ENCODE data around the gene JOSD1.

Gene JOSD1

GRCh38 chr22:38733724-38734381 lies 33.1 kb upstream of the JOSD1 start:
- no peak for DNase-seq (ENCODE audit: low read depth in 3 of 3, low spot score in 1 of 3)

GRCh38 chr22:38733329-38733723 lies 32.6 kb upstream of the JOSD1 start:
- no peak for DNase-seq (ENCODE audit: low read depth in 3 of 3, low spot score in 1 of 3)

- no peak for DNase-seq (ENCODE audit: low read depth in 3 of 3, low spot score in 1 of 3)
Measured at GRCh38 chr22:38732251-38732815, 31.6 kb upstream of the JOSD1 start.

GRCh38 chr22:38731703-38732161 lies 31.0 kb upstream of the JOSD1 start:
- no peak for DNase-seq (ENCODE audit: low read depth in 3 of 3, low spot score in 1 of 3)

- DNase-seq (ENCODE audit: low read depth in 3 of 3, low spot score in 1 of 3) = no peak
Measured at GRCh38 chr22:38730411-38730871, 29.7 kb upstream of the JOSD1 start.

- DNase-seq (ENCODE audit: low read depth in 3 of 3, low spot score in 1 of 3) = no peak
Measured at GRCh38 chr22:38729946-38730345, 29.2 kb upstream of the JOSD1 start.

- no peak for DNase-seq (ENCODE audit: low read depth in 3 of 3, low spot score in 1 of 3)
Measured at GRCh38 chr22:38728871-38729796, 28.4 kb upstream of the JOSD1 start.

GRCh38 chr22:38727530-38728451 lies 27.0 kb upstream of the JOSD1 start:
- no peak for DNase-seq (ENCODE audit: low read depth in 3 of 3, low spot score in 1 of 3)

GRCh38 chr22:38727123-38727522 lies 26.4 kb upstream of the JOSD1 start:
- DNase-seq (ENCODE audit: low read depth in 3 of 3, low spot score in 1 of 3) = no peak

- no peak for DNase-seq (ENCODE audit: low read depth in 3 of 3, low spot score in 1 of 3)
Measured at GRCh38 chr22:38725900-38726655, 25.3 kb upstream of the JOSD1 start.

- no peak for DNase-seq (ENCODE audit: low read depth in 3 of 3, low spot score in 1 of 3)
Measured at GRCh38 chr22:38724926-38725571, 24.3 kb upstream of the JOSD1 start.

GRCh38 chr22:38724176-38724575 lies 23.4 kb upstream of the JOSD1 start:
- DNase-seq (ENCODE audit: low read depth in 3 of 3, low spot score in 1 of 3) = no peak

- DNase-seq (ENCODE audit: low read depth in 3 of 3, low spot score in 1 of 3) = no peak
Measured at GRCh38 chr22:38721551-38721950, 20.8 kb upstream of the JOSD1 start.

- DNase-seq (ENCODE audit: low read depth in 3 of 3, low spot score in 1 of 3) = no peak
Measured at GRCh38 chr22:38720350-38720749, 19.6 kb upstream of the JOSD1 start.

GRCh38 chr22:38719196-38719595 lies 18.5 kb upstream of the JOSD1 start:
- no peak for DNase-seq (ENCODE audit: low read depth in 3 of 3, low spot score in 1 of 3)

GRCh38 chr22:38718414-38718813 lies 17.7 kb upstream of the JOSD1 start:
- no peak for DNase-seq (ENCODE audit: low read depth in 3 of 3, low spot score in 1 of 3)

- DNase-seq (ENCODE audit: low read depth in 3 of 3, low spot score in 1 of 3) = no peak
Measured at GRCh38 chr22:38717244-38717643, 16.5 kb upstream of the JOSD1 start.

- DNase-seq (ENCODE audit: low read depth in 3 of 3, low spot score in 1 of 3) = no peak
Measured at GRCh38 chr22:38716826-38717225, 16.1 kb upstream of the JOSD1 start.

GRCh38 chr22:38716271-38716670 lies 15.5 kb upstream of the JOSD1 start:
- DNase-seq (ENCODE audit: low read depth in 3 of 3, low spot score in 1 of 3) = no peak

- DNase-seq (ENCODE audit: low read depth in 3 of 3, low spot score in 1 of 3) = no peak
Measured at GRCh38 chr22:38715852-38716251, 15.1 kb upstream of the JOSD1 start.
